H9 (cell line): ENCODE results near the gene RELCH. TPM values are rescaled to one million over a fixed set of nuclear protein-coding genes. Genes with fewer than 3 reads are reported as not detected.

Experiments used
- DNase-seq: peaks from one replicate; pipeline ENCODE4 v3.0.0-alpha.2; 2017
- H2AFZ ChIP-seq: one replicate; pipeline ENCODE4 v1.6.1; 2013; ENCODE audit warnings: mild to moderate bottlenecking, low read length, control low read depth, moderate library complexity
- H2AK5ac ChIP-seq: 2 replicates; pipeline ENCODE4 v1.6.1; 2013; ENCODE audit warnings: low read length, control low read depth, mixed read lengths; ENCODE audit not compliant: insufficient read length
- H2BK120ac ChIP-seq: one replicate; pipeline ENCODE4 v1.6.1; 2013; ENCODE audit warnings: low read depth, mild to moderate bottlenecking, low read length, control low read depth, inconsistent platforms; ENCODE audit not compliant: poor library complexity, severe bottlenecking
- H2BK12ac ChIP-seq: 2 replicates; pipeline ENCODE4 v1.6.1; 2013; ENCODE audit warnings: low read length, control low read depth, mixed read lengths, low read depth; ENCODE audit not compliant: insufficient read length
- H2BK15ac ChIP-seq: 2 replicates; pipeline ENCODE4 v1.6.1; 2013; ENCODE audit warnings: low read depth, low read length, control low read depth
- H2BK20ac ChIP-seq: one replicate; pipeline ENCODE4 v1.6.1; 2013; ENCODE audit warnings: low read depth, mild to moderate bottlenecking, low read length, control low read depth, inconsistent platforms; ENCODE audit not compliant: poor library complexity, severe bottlenecking
- H2BK5ac ChIP-seq: 2 replicates; pipeline ENCODE4 v1.6.1; 2013; ENCODE audit warnings: low read length, control low read depth, mixed read lengths; ENCODE audit not compliant: insufficient read length
- H3K14ac ChIP-seq: 2 replicates; pipeline ENCODE4 v1.6.1; 2013; ENCODE audit warnings: low read length, control low read depth; ENCODE audit not compliant: insufficient read depth
- H3K18ac ChIP-seq: 2 replicates; pipeline ENCODE4 v1.6.1; 2013; ENCODE audit warnings: low read depth, mild to moderate bottlenecking, mixed read lengths, low read length, control low read depth; ENCODE audit not compliant: insufficient read length
- H3K23ac ChIP-seq: 2 replicates; pipeline ENCODE4 v1.6.1; 2013; ENCODE audit warnings: low read length, control low read depth, mixed read lengths, low read depth; ENCODE audit not compliant: insufficient read length
- H3K23me2 ChIP-seq: 2 replicates; pipeline ENCODE4 v1.6.1; 2013; ENCODE audit warnings: low read depth, mild to moderate bottlenecking, mixed read lengths, low read length, control low read depth; ENCODE audit not compliant: insufficient read length, poor library complexity, severe bottlenecking
- H3K27ac ChIP-seq: 2 replicates; pipeline ENCODE4 v1.5.1; 2013; ENCODE audit warnings: low read length, control low read depth, mixed read lengths, low read depth; ENCODE audit not compliant: insufficient read length
- H3K27me3 ChIP-seq: 2 replicates; pipeline ENCODE4 v1.6.1; 2013; ENCODE audit warnings: low read length, control low read depth, inconsistent platforms; ENCODE audit not compliant: insufficient read depth
- H3K4ac ChIP-seq: 2 replicates; pipeline ENCODE4 v1.6.1; 2013; ENCODE audit warnings: low read depth, mild to moderate bottlenecking, control low read depth, inconsistent platforms, low read length, moderate library complexity
- H3K4me1 ChIP-seq: 2 replicates; pipeline ENCODE4 v1.6.1; 2013; ENCODE audit warnings: low read length, control low read depth, inconsistent platforms; ENCODE audit not compliant: insufficient read depth
- H3K4me2 ChIP-seq: 2 replicates; pipeline ENCODE4 v1.6.1; 2013; ENCODE audit warnings: low read length, control low read depth, mixed read lengths; ENCODE audit not compliant: insufficient read length, insufficient read depth
- H3K56ac ChIP-seq: 2 replicates; pipeline ENCODE4 v1.6.1; 2013; ENCODE audit warnings: low read depth, mild to moderate bottlenecking, mixed read lengths, low read length, control low read depth; ENCODE audit not compliant: insufficient read length
- H3K79me1 ChIP-seq: 2 replicates; pipeline ENCODE4 v1.6.1; 2013; ENCODE audit warnings: low read depth, mild to moderate bottlenecking, moderate library complexity, low read length, control low read depth, inconsistent platforms; ENCODE audit not compliant: insufficient read depth, poor library complexity, severe bottlenecking
- H3K79me2 ChIP-seq: 2 replicates; pipeline ENCODE4 v1.6.1; 2013; ENCODE audit warnings: low read length, control low read depth, inconsistent platforms; ENCODE audit not compliant: insufficient read depth
- H3K9ac ChIP-seq: 2 replicates; pipeline ENCODE4 v1.6.1; 2013; ENCODE audit warnings: low read length, control low read depth, mixed read lengths; ENCODE audit not compliant: insufficient read length; ENCODE audit errors: extremely low read depth
- H3K9me3 ChIP-seq: one replicate; pipeline ENCODE4 v1.6.1; 2013; ENCODE audit warnings: low read depth, low read length, inconsistent platforms; ENCODE audit not compliant: control insufficient read depth
- H3T11ph ChIP-seq: one replicate; pipeline ENCODE4 v1.6.1; 2013; ENCODE audit warnings: mild to moderate bottlenecking, low read length, control low read depth, inconsistent platforms
- H4K20me1 ChIP-seq: one replicate; pipeline ENCODE4 v1.6.1; 2013; ENCODE audit not compliant: control insufficient read depth, insufficient read length, insufficient read depth
- H4K5ac ChIP-seq: 2 replicates; pipeline ENCODE4 v1.6.1; 2013; ENCODE audit warnings: low read depth, mild to moderate bottlenecking, mixed read lengths, low read length, control low read depth; ENCODE audit not compliant: insufficient read length
- H4K8ac ChIP-seq: replicated peaks from 2 replicates; pipeline ENCODE4 v1.6.1; 2013; ENCODE audit warnings: low read length, control low read depth, mixed read lengths, low read depth; ENCODE audit not compliant: insufficient read length
- H4K91ac ChIP-seq: 2 replicates; pipeline ENCODE4 v1.6.1; 2013; ENCODE audit warnings: low read depth, mild to moderate bottlenecking, moderate library complexity, mixed read lengths, low read length, control low read depth; ENCODE audit not compliant: insufficient read length
- H3K27ac Mint-ChIP-seq, 3 experiments: 2 replicates in 2 of 3; 3 replicates in 1 of 3; pipeline ENCODE4 v1.8.0; 2020 to 2021; ENCODE audit warnings: mixed read lengths in 3 of 3, mild to moderate bottlenecking in 1 of 3, moderate library complexity in 1 of 3
- H3K27me3 Mint-ChIP-seq: 2 replicates; pipeline ENCODE4 v1.8.0; 2021; ENCODE audit warnings: low read depth, mild to moderate bottlenecking, moderate library complexity, mixed read lengths
- H3K36me3 Mint-ChIP-seq, 3 experiments: 2 replicates in 2 of 3; 3 replicates in 1 of 3; pipeline ENCODE4 v1.8.0; 2020 to 2021; ENCODE audit warnings: low read depth in 3 of 3, mixed read lengths in 3 of 3; ENCODE audit not compliant: insufficient read depth in 1 of 3
- H3K4me1 Mint-ChIP-seq, 2 experiments: 2 replicates each; pipeline ENCODE4 v1.8.0; 2020; ENCODE audit warnings: mixed read lengths in 2 of 2
- H3K4me3 Mint-ChIP-seq, 2 experiments: 2 replicates in 1 of 2; 3 replicates in 1 of 2; pipeline ENCODE4 v1.8.0; 2020 to 2021; ENCODE audit warnings: mild to moderate bottlenecking in 2 of 2, mixed read lengths in 2 of 2, moderate library complexity in 1 of 2
- H3K9me3 Mint-ChIP-seq, 2 experiments: 2 replicates in 1 of 2; 3 replicates in 1 of 2; pipeline ENCODE4 v1.8.0; 2020; ENCODE audit warnings: mild to moderate bottlenecking in 2 of 2, mixed read lengths in 2 of 2, moderate library complexity in 1 of 2
- WGBS: extraction: QIAGEN DNeasy Blood & Tissue Kit; methylation state at CpG from one replicate; pipeline ENCODE4 v1.1.7; 2013; ENCODE audit warnings: missing lambda C conversion rate, low lambda C conversion rate, mixed read lengths; ENCODE audit not compliant: insufficient read length; ENCODE audit errors: extremely low coverage; 5-methylcytosine and 5-hydroxymethylcytosine counted together
- total RNA-seq: library from RNA; stranded (reverse); gene quantifications from 2 replicates; pipeline ENCODE4 v1.2.1, GENCODE V29; 2021
- TF ChIP-seq, protein P1 (sequence below): fragments of 200-600 bp; sonication (generic); conservative IDR thresholded peaks from 3 replicates; pipeline ENCODE4 v1.8.0; 2021; ENCODE audit warnings: antibody characterized with exemption, mild to moderate bottlenecking

Gene RELCH
- total RNA-seq, 1 experiment from 2014 or later: 32.3 TPM

DNA sequence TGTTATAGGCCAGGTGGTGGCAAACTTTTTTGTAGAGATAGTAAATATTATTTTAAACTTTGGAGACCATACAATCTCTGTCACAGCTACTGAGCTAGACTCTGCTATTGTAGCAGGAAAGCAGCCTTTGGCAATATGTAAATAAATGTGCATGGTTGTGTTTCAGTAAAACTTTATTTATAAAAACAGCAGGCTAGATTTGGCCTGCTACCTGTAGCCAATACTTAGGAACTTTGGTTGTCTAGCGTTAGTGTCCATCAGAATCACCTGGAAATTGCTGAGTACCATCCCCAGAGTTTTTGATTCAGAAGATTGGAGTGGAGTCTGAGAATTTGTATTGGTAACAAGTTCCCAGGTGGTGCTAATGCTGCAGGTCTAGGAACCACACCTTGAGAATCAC lies 114.3 kb downstream of the RELCH start:
- Histone ChIP-seq H3K9me3 (no peaks in the 10 kb centered on the region), H4K8ac (no peak overlapping the region), H3K79me2 (no peaks in the 10 kb centered on the region), H3K79me1 (no peaks in the 10 kb centered on the region), H3K27ac (no peak overlapping the region), H3T11ph (no peak overlapping the region), H3K18ac (no peak overlapping the region), H3K27me3 (no peaks in the 10 kb centered on the region), H3K4me2 (no peak overlapping the region), H2BK120ac (no peak overlapping the region), H4K5ac (no peak overlapping the region), H3K23me2 (no peaks in the 10 kb centered on the region), H3K23ac (no peak overlapping the region), H3K9ac (no peak overlapping the region), H2BK5ac (no peak overlapping the region), H2AK5ac (no peak overlapping the region), H2BK12ac (no peak overlapping the region), H3K4ac (no peak overlapping the region), H4K91ac (no peak overlapping the region), H3K4me1 (peaks cover 3% of the 10 kb centered on the region), H2AFZ (no peak overlapping the region), H2BK20ac (no peak overlapping the region), H3K14ac (no peak overlapping the region), H4K20me1 (no peaks in the 10 kb centered on the region), H2BK15ac (no peak overlapping the region), H3K56ac (no peak overlapping the region)
- Mint-ChIP-seq H3K9me3 (no peaks in the 10 kb centered on the region), H3K4me3 (no peak overlapping the region), H3K4me1 (peaks cover 6 to 11% of the 10 kb centered on the region in 2 experiments), H3K36me3 (peaks cover 2 to 26% (median 5%) of the 10 kb centered on the region in 3 experiments; a peak in 4 of 7 replicates), H3K27ac (no peak overlapping the region), H3K27me3 (no peaks in the 10 kb centered on the region)
- DNase-seq: no peak
- TF ChIP-seq, protein P1, sequence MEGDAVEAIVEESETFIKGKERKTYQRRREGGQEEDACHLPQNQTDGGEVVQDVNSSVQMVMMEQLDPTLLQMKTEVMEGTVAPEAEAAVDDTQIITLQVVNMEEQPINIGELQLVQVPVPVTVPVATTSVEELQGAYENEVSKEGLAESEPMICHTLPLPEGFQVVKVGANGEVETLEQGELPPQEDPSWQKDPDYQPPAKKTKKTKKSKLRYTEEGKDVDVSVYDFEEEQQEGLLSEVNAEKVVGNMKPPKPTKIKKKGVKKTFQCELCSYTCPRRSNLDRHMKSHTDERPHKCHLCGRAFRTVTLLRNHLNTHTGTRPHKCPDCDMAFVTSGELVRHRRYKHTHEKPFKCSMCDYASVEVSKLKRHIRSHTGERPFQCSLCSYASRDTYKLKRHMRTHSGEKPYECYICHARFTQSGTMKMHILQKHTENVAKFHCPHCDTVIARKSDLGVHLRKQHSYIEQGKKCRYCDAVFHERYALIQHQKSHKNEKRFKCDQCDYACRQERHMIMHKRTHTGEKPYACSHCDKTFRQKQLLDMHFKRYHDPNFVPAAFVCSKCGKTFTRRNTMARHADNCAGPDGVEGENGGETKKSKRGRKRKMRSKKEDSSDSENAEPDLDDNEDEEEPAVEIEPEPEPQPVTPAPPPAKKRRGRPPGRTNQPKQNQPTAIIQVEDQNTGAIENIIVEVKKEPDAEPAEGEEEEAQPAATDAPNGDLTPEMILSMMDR: no peak
- WGBS: no CpG with 5 or more reads among the region's 1 CpG
